Measurements from ENCODE around the gene ALOXE3.

Gene ALOXE3

GRCh38 chr17:8087075-8087951, 31.0 kb downstream of the ALOXE3 start, which contains the start of gene ALOX12B:
Gene ALOX12B (minus strand): TSS chr17:8087716. CDS start chr17:8087442, 274 bp downstream.
- TF ChIP-seq CTCF (IDR thresholded peaks at IDR 0.05; ENCODE audit: low read depth, low read length, missing control alignments) = no peak
- H3K4me3 ChIP-seq (ENCODE audit: low read depth, low read length) = no peak within 1 kb of the TSS
- no peak for DNase-seq (ENCODE audit: low read depth)

- no peak overlapping the region for H3K4me3 ChIP-seq (ENCODE audit: low read depth, low read length)
- no peak for TF ChIP-seq CTCF (IDR thresholded peaks at IDR 0.05; ENCODE audit: low read depth, low read length, missing control alignments)
- DNase-seq (ENCODE audit: low read depth) = no peak
These were observed 34.1 kb downstream of the ALOXE3 start for GRCh38 chr17:8084250-8084649.

- H3K4me3 ChIP-seq (ENCODE audit: low read depth, low read length) = no peak overlapping the region
- no peak for TF ChIP-seq CTCF (IDR thresholded peaks at IDR 0.05; ENCODE audit: low read depth, low read length, missing control alignments)
- DNase-seq (ENCODE audit: low read depth) = no peak
These were observed 36.0 kb downstream of the ALOXE3 start for GRCh38 chr17:8082292-8082691.

GRCh38 chr17:8081876-8082275, 36.4 kb downstream of the ALOXE3 start:
- TF ChIP-seq CTCF (IDR thresholded peaks at IDR 0.05; ENCODE audit: low read depth, low read length, missing control alignments) = no peak
- DNase-seq (ENCODE audit: low read depth) = no peak
- H3K4me3 ChIP-seq (ENCODE audit: low read depth, low read length) = no peak overlapping the region

- H3K4me3 ChIP-seq (ENCODE audit: low read depth, low read length) = no peak overlapping the region
- DNase-seq (ENCODE audit: low read depth) = no peak
- TF ChIP-seq CTCF (IDR thresholded peaks at IDR 0.05; ENCODE audit: low read depth, low read length, missing control alignments) = no peak
These were observed 37.5 kb downstream of the ALOXE3 start for GRCh38 chr17:8080799-8081219.

GRCh38 chr17:8080208-8080798, 38.0 kb downstream of the ALOXE3 start:
- H3K4me3 ChIP-seq (ENCODE audit: low read depth, low read length) = no peak overlapping the region
- DNase-seq (ENCODE audit: low read depth) = no peak
- TF ChIP-seq CTCF (IDR thresholded peaks at IDR 0.05; ENCODE audit: low read depth, low read length, missing control alignments) = no peak

Measured in GM12864 (cell line).